ENCODE data around the gene CGREF1. TPM values are rescaled to one million over a fixed set of nuclear protein-coding genes. Genes with fewer than 3 reads are reported as not detected.

The CGREF1 gene
- total RNA-seq, 2 donors from 2014 or later, result not detected

DNA sequence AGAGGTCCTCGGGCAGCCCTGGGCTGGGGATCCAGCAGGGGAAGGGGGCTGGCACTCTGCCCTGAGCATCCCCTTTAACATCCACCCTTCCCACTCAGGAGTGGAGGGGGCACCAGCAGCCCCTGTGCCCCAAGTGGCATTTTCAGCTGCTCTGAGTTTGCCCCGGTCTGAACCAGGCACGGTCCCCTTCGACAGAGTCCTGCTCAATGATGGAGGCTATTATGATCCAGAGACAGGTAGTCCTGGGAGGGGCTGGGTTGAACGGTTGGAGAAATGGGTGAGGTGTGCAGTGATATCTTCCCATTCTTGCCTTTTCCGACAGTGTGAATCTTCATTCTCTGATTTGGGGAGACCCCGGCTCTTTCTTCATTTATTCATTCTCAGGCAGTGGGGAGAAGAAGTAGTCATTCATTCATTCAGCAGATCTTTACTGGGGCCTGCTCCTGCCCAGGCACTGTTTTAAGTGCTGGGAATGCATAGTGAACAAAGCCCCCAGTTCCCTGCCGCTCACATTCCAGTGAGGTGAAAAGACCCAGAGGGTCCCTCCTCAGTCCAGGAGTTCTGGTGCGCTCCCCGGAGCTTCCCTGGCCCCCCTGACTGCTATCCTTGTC is 33.8 kb downstream of the CGREF1 start:
- ATAC-seq (no peak), DNase-seq (no peak)
- Mint-ChIP-seq H3K36me3 (ENCODE audit: low read depth) (no peaks in the 10 kb centered on the region), H3K27ac (peak overlapping the region; percentile 83), H3K4me1 (peaks cover 29% of the 10 kb centered on the region), H3K27me3 (no peaks in the 10 kb centered on the region), H3K4me3 (peak overlapping the region; percentile 92)
- no peaks in the 10 kb centered on the region for H3K9me3 ChIP-seq (ENCODE audit: control insufficient read depth, low read length, poor library complexity, severe bottlenecking)

DNA sequence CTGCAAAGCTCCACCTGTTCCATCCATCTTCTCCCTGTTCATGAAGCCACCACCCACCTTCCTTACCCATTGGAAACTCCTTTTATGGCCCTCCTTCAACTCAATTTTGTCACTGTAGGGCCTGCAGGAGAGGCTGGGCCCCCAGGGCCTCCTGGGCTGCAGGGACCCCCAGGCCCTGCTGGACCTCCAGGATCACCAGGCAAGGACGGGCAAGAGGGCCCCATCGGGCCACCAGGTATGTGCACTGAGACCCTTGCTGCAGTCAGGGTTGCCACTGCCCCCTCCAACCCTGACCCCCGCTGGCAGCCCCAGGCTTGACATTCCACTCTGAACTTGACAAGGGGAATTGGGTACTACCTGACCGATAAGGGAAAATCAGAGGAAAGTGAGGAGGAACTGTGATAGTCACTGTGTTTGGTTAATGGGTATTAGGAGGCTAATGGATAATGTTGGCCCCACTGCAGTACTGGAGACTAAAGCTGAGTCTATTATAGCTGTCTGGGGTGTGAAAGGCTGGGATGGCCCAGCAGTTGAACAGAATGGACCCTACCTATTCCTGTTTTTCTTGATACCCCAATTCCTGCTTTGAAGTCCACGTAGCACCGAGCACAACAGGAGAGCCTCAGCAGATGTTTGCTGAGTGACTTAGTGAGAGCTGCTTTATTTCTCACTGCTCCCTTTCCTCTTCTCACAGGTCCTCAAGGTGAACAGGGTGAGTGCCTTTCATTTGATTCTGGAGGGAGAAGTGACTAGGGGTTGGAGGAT is 34.4 kb downstream of the CGREF1 start:
- peak overlapping the region; percentile 83 for H3K27ac Mint-ChIP-seq
- peaks cover 31% of the 10 kb centered on the region for H3K4me1 Mint-ChIP-seq
- ATAC-seq (no peak), DNase-seq (no peak)
- no peaks in the 10 kb centered on the region for H3K36me3 Mint-ChIP-seq (ENCODE audit: low read depth)
- H3K9me3 ChIP-seq (ENCODE audit: control insufficient read depth, low read length, poor library complexity, severe bottlenecking), result no peaks in the 10 kb centered on the region
- H3K27me3 Mint-ChIP-seq, result no peaks in the 10 kb centered on the region
- peak overlapping the region; percentile 55 for H3K4me3 Mint-ChIP-seq

DNA sequence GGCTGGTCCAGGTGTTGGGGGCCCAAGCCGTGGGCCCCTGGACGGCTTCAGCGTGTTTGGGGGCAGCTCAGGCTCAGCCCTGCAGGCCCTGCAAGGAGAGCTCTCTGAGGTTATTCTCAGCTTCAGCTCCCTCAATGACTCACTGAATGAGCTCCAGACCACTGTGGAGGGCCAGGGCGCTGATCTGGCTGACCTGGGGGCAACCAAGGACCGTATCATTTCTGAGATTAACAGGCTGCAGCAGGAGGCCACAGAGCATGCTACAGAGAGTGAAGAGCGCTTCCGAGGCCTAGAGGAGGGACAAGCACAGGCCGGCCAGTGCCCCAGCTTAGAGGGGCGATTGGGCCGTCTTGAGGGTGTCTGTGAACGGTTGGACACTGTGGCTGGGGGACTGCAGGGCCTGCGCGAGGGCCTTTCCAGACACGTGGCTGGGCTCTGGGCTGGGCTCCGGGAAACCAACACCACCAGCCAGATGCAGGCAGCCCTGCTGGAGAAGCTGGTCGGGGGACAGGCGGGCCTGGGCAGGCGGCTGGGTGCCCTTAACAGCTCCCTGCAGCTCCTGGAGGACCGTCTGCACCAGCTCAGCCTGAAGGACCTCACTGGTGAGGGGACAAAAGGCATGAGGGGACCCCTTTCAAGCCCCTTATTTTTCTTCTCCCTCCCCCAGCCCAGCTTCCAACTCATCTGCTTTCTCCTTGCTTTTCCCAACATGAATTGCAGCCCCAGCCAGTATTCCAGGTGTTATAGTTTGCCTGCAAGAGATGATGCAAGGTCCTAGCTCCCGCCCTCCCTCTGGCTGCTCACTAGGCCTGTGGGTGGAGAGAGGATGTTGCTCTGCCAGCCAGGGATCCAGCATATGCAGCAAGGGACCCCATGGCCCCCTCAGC is 35.3 kb downstream of the CGREF1 start:
- Mint-ChIP-seq H3K4me1 (peaks cover 31% of the 10 kb centered on the region), H3K27me3 (no peaks in the 10 kb centered on the region), H3K4me3 (peak overlapping the region; percentile 55), H3K36me3 (ENCODE audit: low read depth) (no peaks in the 10 kb centered on the region), H3K27ac (no peak overlapping the region)
- ATAC-seq (no peak), DNase-seq (no peak)
- H3K9me3 ChIP-seq (ENCODE audit: control insufficient read depth, low read length, poor library complexity, severe bottlenecking), result no peaks in the 10 kb centered on the region

DNA sequence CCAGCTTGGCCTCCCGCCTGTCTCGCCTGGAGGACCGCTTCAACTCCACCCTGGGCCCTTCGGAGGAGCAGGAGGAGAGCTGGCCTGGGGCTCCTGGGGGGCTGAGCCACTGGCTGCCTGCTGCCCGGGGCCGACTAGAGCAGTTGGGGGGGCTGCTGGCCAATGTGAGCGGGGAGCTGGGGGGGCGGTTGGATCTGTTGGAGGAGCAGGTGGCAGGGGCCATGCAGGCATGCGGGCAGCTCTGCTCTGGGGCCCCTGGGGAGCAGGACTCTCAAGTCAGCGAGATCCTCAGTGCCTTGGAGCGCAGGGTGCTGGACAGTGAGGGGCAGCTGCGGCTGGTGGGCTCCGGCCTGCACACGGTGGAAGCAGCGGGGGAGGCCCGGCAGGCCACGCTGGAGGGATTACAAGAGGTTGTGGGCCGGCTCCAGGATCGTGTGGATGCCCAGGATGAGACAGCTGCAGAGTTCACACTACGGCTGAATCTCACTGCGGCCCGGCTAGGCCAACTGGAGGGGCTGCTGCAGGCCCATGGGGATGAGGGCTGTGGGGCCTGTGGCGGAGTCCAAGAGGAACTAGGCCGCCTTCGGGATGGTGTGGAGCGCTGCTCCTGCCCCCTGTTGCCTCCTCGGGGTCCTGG is 36.0 kb downstream of the CGREF1 start:
- no peaks in the 10 kb centered on the region for H3K36me3 Mint-ChIP-seq (ENCODE audit: low read depth)
- DNase-seq, result no peak
- H3K27me3 Mint-ChIP-seq, result no peaks in the 10 kb centered on the region
- H3K27ac Mint-ChIP-seq, result no peak overlapping the region
- no peak overlapping the region for H3K4me3 Mint-ChIP-seq
- peaks cover 32% of the 10 kb centered on the region for H3K4me1 Mint-ChIP-seq
- ATAC-seq, result no peak
- no peaks in the 10 kb centered on the region for H3K9me3 ChIP-seq (ENCODE audit: control insufficient read depth, low read length, poor library complexity, severe bottlenecking)

DNA sequence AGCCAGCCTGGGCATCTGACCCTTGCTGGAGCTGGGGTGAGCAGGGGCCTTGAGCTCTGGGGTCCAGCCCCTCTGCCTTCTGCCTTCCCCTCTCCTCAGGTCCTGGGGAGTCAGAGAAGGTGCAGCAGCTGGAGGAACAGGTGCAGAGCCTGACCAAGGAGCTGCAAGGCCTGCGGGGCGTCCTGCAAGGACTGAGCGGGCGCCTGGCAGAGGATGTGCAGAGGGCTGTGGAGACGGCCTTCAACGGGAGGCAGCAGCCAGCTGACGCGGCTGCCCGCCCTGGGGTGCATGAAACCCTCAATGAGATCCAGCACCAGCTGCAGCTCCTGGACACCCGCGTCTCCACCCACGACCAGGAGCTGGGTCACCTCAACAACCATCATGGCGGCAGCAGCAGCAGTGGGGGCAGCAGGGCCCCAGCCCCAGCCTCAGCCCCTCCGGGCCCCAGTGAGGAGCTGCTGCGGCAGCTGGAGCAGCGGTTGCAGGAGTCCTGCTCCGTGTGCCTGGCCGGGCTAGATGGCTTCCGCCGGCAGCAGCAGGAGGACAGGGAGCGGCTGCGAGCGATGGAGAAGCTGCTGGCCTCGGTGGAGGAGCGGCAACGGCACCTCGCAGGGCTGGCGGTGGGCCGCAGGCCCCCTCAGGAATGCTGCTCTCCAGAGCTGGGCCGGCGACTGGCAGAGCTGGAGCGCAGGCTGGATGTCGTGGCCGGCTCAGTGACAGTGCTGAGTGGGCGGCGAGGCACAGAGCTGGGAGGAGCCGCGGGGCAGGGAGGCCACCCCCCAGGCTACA is 36.8 kb downstream of the CGREF1 start:
- H3K4me1 Mint-ChIP-seq, result peaks cover 33% of the 10 kb centered on the region
- H3K36me3 Mint-ChIP-seq (ENCODE audit: low read depth), result no peaks in the 10 kb centered on the region
- peak overlapping the region; percentile 87 for H3K4me3 Mint-ChIP-seq
- DNase-seq, result no peak
- H3K27me3 Mint-ChIP-seq, result no peaks in the 10 kb centered on the region
- H3K9me3 ChIP-seq (ENCODE audit: control insufficient read depth, low read length, poor library complexity, severe bottlenecking), result no peaks in the 10 kb centered on the region
- no peak for ATAC-seq
- H3K27ac Mint-ChIP-seq, result peak overlapping the region; percentile 82

DNA sequence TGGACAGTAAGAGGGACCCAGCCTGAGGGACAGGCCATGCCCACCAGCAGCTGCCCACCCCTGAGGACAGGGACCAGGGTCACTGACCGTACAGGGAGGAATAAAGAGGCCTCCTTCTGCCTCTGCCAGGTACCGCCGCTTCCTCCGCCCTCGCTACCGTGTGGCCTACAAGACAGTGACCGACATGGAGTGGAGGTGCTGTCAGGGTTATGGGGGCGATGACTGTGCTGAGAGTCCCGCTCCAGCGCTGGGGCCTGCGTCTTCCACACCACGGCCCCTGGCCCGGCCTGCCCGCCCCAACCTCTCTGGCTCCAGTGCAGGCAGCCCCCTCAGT is 38.4 kb downstream of the CGREF1 start:
- ATAC-seq, result no peak
- Mint-ChIP-seq H3K27me3 (no peaks in the 10 kb centered on the region), H3K36me3 (ENCODE audit: low read depth) (no peaks in the 10 kb centered on the region), H3K27ac (peak overlapping the region; percentile 82), H3K4me3 (peak overlapping the region; percentile 87), H3K4me1 (peaks cover 36% of the 10 kb centered on the region)
- DNase-seq, result no peak
- H3K9me3 ChIP-seq (ENCODE audit: control insufficient read depth, low read length, poor library complexity, severe bottlenecking), result no peaks in the 10 kb centered on the region

DNA sequence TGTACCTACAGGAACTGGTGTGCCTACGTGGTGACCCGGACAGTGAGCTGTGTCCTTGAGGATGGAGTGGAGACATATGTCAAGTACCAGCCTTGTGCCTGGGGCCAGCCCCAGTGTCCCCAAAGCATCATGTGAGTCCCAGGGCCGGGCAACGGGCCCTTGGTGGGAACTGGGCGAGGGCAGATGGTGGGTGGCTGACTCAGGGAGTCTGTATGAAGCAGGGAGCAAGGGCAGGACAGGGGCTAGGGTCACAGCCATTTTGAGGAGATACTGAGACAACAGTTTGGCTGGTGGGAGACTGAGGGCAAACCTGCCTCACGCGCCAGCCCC is 38.8 kb downstream of the CGREF1 start:
- Mint-ChIP-seq H3K27me3 (no peaks in the 10 kb centered on the region), H3K36me3 (ENCODE audit: low read depth) (no peaks in the 10 kb centered on the region), H3K4me1 (peaks cover 38% of the 10 kb centered on the region), H3K27ac (no peak overlapping the region), H3K4me3 (no peak overlapping the region)
- no peak for DNase-seq
- no peaks in the 10 kb centered on the region for H3K9me3 ChIP-seq (ENCODE audit: control insufficient read depth, low read length, poor library complexity, severe bottlenecking)
- no peak for ATAC-seq

DNA sequence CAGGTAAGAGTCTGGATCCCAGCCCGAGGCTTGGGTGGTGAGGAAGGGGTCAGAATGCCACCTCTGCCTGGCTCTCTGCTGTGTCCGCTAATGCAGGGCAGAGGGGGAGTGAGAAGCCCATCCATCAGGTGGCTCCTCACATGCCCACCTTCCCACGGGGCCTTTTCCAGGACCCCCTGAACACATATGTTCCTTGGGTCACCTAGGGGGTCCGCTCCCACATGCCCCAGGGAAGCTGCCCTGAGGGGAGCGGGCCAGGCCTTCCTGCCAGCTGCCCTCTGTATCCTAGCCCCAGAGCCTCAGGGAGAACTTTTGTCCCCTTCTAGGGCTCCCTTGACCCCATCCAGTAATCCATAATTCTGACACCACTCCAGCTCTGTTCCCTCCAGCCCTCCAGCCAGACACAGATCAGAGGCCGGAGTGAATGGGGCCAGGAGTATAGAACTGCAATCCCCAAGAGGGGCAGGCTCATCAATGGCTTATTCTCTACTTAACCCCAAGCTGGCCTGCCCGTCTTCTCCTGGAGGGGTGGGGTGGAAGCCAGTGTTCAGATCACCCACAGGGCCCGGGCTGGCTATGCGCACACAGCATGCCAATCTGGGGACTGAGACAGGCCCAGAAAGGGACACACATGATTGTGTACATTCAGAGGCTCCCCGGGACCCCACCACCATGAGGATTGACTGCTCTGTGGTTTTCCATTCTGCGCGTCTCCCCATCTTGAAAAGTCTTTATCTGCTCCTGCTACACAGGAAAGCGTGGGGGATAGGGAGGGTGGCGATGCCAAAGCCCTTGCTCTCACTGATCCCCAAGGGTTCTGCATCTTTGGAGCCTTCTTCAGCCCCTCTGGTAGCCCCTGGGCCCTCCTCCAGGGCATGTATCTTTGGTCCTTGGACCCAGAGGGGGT is 39.4 kb downstream of the CGREF1 start:
- Mint-ChIP-seq H3K27ac (no peak overlapping the region), H3K4me1 (peaks cover 44% of the 10 kb centered on the region), H3K4me3 (no peak overlapping the region), H3K27me3 (no peaks in the 10 kb centered on the region), H3K36me3 (ENCODE audit: low read depth) (no peaks in the 10 kb centered on the region)
- DNase-seq (no peak), ATAC-seq (no peak)
- H3K9me3 ChIP-seq (ENCODE audit: control insufficient read depth, low read length, poor library complexity, severe bottlenecking), result no peaks in the 10 kb centered on the region

DNA sequence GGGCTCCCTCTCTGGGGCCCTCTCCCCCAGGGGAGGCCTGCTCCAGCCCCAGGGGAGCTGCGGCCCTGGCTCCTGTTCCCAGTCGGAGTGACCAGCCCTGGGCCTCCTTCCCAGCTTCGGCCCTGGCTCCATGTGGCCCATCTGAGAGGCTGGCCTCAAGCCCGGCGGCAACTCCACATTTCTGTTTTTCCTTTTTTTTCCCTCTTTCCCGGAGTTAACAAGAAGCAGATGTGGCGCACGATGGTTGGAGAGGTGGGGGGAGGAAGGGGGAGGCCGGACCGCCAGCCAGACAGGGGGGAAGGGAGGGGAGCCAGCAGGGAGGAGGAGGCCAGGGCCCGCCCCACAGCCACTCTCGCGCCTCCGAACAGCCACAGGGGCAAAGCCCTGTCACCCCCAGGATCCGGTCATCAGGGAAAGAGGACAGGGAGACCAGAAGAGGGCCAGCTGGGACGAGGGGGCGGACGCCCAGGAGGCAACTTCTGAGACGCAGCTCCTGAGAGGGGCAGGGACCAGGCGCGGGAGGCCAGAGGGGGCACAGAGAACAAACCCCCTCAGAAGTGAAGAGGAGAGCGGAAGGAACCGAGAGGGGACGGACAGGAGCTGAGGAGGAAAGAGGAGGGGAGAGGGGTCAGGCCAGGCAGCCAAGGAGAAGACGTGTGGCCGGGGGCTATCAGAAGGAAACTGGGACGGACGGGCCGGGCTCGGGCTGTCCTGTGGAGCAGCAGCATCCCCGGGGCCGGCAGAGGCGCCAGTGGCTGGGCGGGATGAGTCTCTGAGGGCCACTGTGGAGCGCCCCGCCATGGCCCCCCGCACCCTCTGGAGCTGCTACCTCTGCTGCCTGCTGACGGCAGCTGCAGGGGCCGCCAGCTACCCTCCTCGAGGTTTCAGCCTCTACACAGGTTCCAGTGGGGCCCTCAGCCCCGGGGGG is 40.4 kb downstream of the CGREF1 start, which contains the start of gene EMILIN1:
TSS of gene EMILIN1 (plus strand) at position 349 of the 928 bp plus-strand sequence. CDS start at position 800, 451 bp downstream.
- H3K4me1 Mint-ChIP-seq, result peaks cover 44% of the 10 kb centered on the region
- no peaks in the 10 kb centered on the region for H3K9me3 ChIP-seq (ENCODE audit: control insufficient read depth, low read length, poor library complexity, severe bottlenecking)
- H3K27me3 Mint-ChIP-seq, result no peaks in the 10 kb centered on the region
- H3K36me3 Mint-ChIP-seq (ENCODE audit: low read depth), result no peaks in the 10 kb centered on the region
- no peak for DNase-seq
- H3K4me3 Mint-ChIP-seq, result no peak within 1 kb of the TSS
- no peak for ATAC-seq
- H3K27ac Mint-ChIP-seq, result no peak within 1 kb of the TSS

DNA sequence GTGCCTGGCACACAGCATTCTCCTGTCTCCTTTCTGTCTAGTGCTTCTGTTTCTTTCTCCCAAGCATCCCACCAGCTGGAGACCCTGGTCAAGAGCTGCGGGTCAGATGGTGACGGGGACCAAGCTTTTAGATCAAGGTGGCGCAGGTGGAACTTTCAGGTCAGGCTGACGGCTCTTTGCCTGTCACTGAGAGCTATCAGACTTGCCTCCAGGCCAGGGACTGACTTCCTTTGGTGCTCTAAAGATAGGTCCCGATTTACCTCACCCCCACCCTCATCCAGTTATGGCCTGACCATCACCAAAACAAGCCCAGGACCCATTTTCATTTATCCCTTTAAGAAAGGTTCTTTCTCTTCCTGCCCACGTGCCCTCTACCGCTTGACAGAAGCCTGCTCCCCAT is 41.7 kb downstream of the CGREF1 start:
- no peaks in the 10 kb centered on the region for H3K36me3 Mint-ChIP-seq (ENCODE audit: low read depth)
- H3K9me3 ChIP-seq (ENCODE audit: control insufficient read depth, low read length, poor library complexity, severe bottlenecking), result no peaks in the 10 kb centered on the region
- H3K27ac Mint-ChIP-seq, result no peak overlapping the region
- no peak for DNase-seq
- H3K4me1 Mint-ChIP-seq, result peaks cover 43% of the 10 kb centered on the region
- H3K27me3 Mint-ChIP-seq, result no peaks in the 10 kb centered on the region
- H3K4me3 Mint-ChIP-seq, result no peak overlapping the region
- ATAC-seq, result no peak

DNA sequence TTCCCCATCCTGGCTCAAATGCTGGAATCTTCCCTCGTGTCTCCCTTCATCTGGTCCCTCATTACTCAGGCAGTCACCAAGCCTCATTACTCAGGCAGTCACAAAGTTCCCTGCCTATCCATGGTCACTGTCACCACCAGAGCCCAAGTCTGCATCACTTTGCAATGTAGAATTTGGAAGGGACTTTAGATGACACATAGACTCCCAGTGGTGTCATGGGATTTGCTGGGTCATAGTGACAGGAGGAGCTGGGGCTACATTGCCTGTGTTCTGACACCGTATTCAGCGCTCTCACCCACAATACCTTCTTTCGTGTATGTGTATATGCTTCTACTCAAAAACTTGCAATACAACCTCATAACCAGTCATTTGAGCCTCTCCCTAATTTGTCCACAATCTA is 42.6 kb downstream of the CGREF1 start:
- Mint-ChIP-seq H3K4me3 (no peak overlapping the region), H3K27me3 (no peaks in the 10 kb centered on the region), H3K27ac (peak overlapping the region; percentile 96), H3K36me3 (ENCODE audit: low read depth) (no peaks in the 10 kb centered on the region), H3K4me1 (peaks cover 39% of the 10 kb centered on the region)
- H3K9me3 ChIP-seq (ENCODE audit: control insufficient read depth, low read length, poor library complexity, severe bottlenecking), result no peaks in the 10 kb centered on the region
- DNase-seq (no peak), ATAC-seq (no peak)

Data from T-helper 17 cell (primary cell).